ENCODE data around the gene AGPAT4.

DNA sequence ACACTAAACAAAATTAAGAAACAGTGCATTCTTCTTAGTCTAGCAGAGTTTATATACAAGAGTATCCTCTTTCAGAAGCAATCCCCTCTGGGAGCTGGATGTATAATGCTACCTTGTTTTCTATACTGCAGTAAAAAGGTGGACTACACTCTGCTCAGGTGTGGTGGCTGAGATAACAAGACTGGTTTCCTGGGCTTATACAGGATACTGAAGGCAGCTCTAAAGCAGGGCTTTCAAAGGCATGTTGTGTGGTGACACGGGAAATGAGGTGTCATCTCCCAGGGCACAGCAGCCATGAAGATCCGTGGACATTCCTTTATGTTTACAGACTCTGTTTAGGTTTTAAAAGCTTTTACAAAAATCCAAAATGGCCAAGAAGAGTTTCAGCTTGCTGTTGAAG is 145.6 kb downstream of the AGPAT4 start:
- no peak for TF ChIP-seq POLR2A (IDR thresholded peaks at IDR 0.05; ENCODE audit: borderline replicate concordance, extremely low read depth, insufficient read depth, insufficient read length)
- no peak for TF ChIP-seq POLR2AphosphoS5 (IDR thresholded peaks at IDR 0.05; ENCODE audit: low read depth, low read length)
- no peak for TF ChIP-seq RAD21 (IDR thresholded peaks at IDR 0.05; ENCODE audit: low read depth)
- no peak for TF ChIP-seq CTCF (IDR thresholded peaks at IDR 0.05 in 2 of 3, conservative IDR thresholded peaks at IDR 0.05 in 1 of 3; ENCODE audit: borderline replicate concordance in 1 of 3, insufficient read depth in 1 of 3, low read depth in 2 of 3, low read length in 2 of 3)
- no peak for TF ChIP-seq EZH2 (IDR thresholded peaks at IDR 0.05)

Measured in HCT116 (cell line).